Motor neuron (in vitro differentiated cells): Measurements from ENCODE around the gene ADSS1. TPM values are rescaled to one million over a fixed set of nuclear protein-coding genes. Genes with fewer than 3 reads are reported as not detected.

Source experiments
- ATAC-seq, 8 experiments: fragments of 200-7000 bp; cut with Tn5 transposase; replicated peaks in 6 of 8; 2 replicates each; pipeline ENCODE4 v1.8.0; 2021; ENCODE audit warnings: mild to moderate bottlenecking in 8 of 8, moderate library complexity in 8 of 8
- H3K27ac ChIP-seq, 2 donors: fragments of 250-450 bp; sonication (Bioruptor Pico); 2 replicates each; pipeline ENCODE4 v1.9.0; 2021; ENCODE audit warnings: antibody characterized with exemption in 2 of 2, mild to moderate bottlenecking in 2 of 2, moderate library complexity in 1 of 2
- H3K4me1 ChIP-seq, 2 donors: fragments of 250-450 bp; sonication (Bioruptor Pico); replicated peaks in 1 of 2; 2 replicates each; pipeline ENCODE4 v1.6.1; 2021; ENCODE audit warnings: antibody characterized with exemption in 2 of 2, mild to moderate bottlenecking in 2 of 2, moderate library complexity in 1 of 2
- H3K4me3 ChIP-seq, 5 donors: fragments of 250-450 bp; sonication (Bioruptor Pico); 2 replicates each; pipeline ENCODE4 v1.9.0; 2021; ENCODE audit warnings: antibody characterized with exemption in 5 of 5, mild to moderate bottlenecking in 5 of 5, moderate library complexity in 4 of 5
- WGBS, 10 experiments: fragments of 450-650 bp; shearing (Covaris generic); methylation state at CpG; one replicate each; pipeline ENCODE4 v1.0.0; 2022; 5-methylcytosine and 5-hydroxymethylcytosine counted together
- in situ Hi-C, 9 experiments: fragments of 400-800 bp; cut with MboI; loops; one replicate each; pipeline ENCODE4 v1.15.0; 2021; ENCODE audit warnings: low sequenced_read_pairs in 9 of 9, low pct_unique_long_range_greater_than_20kb in 2 of 9; ENCODE audit not compliant: unreplicated experiment in 9 of 9
- total RNA-seq, 8 experiments: library from RNA; unstranded; fragments of 300-600 nt; gene quantifications; 2 replicates each; pipeline versions ENCODE4 v1.2.3 to v1.2.4, GENCODE V29; 2022

Gene ADSS1
- total RNA-seq, 8 experiments from 2014 or later: 2.0 to 13.3 (median 3.1) TPM

GRCh38 chr14:104707608-104708595 lies 16.1 kb upstream of the ADSS1 start:
- in situ Hi-C loops: no loop called here
- no peak overlapping the region for H3K4me3 ChIP-seq
- no peak overlapping the region for H3K27ac ChIP-seq
- H3K4me1 ChIP-seq: peaks cover 0 to 7% of the 10 kb centered on the region in 2 donors
- 20 to 47% methylated on average over 2 to 3 of the region's 34 CpGs; no CpG with 5 or more reads in 8 of the 10 experiments for WGBS, 10 experiments
- ATAC-seq: peak in 7 of 8 experiments; percentile 5 to 32 (median 25)

- Histone ChIP-seq H3K4me3 (no peak overlapping the region), H3K4me1 (peaks cover 0 to 7% of the 10 kb centered on the region in 2 donors), H3K27ac (no peak overlapping the region)
- in situ Hi-C loops: no loop called here
- ATAC-seq: peak; percentile 69 to 88 (median 82)
- 0 to 100% (median 65%) methylated on average over 1 to 8 of the region's 20 CpGs; no CpG with 5 or more reads in 5 of the 10 experiments for WGBS, 10 experiments
These were observed 15.3 kb upstream of the ADSS1 start for GRCh38 chr14:104708606-104709268.

GRCh38 chr14:104709387-104710039 lies 14.5 kb upstream of the ADSS1 start:
- in situ Hi-C loops: no loop called here
- ATAC-seq: no peak
- Histone ChIP-seq H3K4me1 (peaks cover 0 to 7% of the 10 kb centered on the region in 2 donors), H3K27ac (no peak overlapping the region), H3K4me3 (no peak overlapping the region)
- no CpG with 5 or more reads among the region's 18 CpGs for WGBS, 10 experiments

GRCh38 chr14:104710071-104710735 lies 13.8 kb upstream of the ADSS1 start:
- peaks cover 0 to 7% of the 10 kb centered on the region in 2 donors for H3K4me1 ChIP-seq
- no peak overlapping the region for H3K27ac ChIP-seq
- in situ Hi-C loops: no loop called here
- no peak overlapping the region for H3K4me3 ChIP-seq
- WGBS, 10 experiments: 100% methylated on average over 1 to 2 of the region's 34 CpGs; no CpG with 5 or more reads in 7 of the 10 experiments
- no peak for ATAC-seq

- peaks cover 8 to 10% of the 10 kb centered on the region in 2 donors for H3K4me1 ChIP-seq
- in situ Hi-C loops: no loop called here
- no peak for ATAC-seq
- H3K27ac ChIP-seq: no peak overlapping the region
- 20 to 100% (median 89%) methylated on average over 1 to 15 of the region's 40 CpGs; no CpG with 5 or more reads in 6 of the 10 experiments for WGBS, 10 experiments
- H3K4me3 ChIP-seq: no peak overlapping the region
These were observed 10.9 kb upstream of the ADSS1 start for GRCh38 chr14:104712881-104713734.

- in situ Hi-C loops: no loop called here
These were observed 10.0 kb upstream of the ADSS1 start for GRCh38 chr14:104714066-104714465.

GRCh38 chr14:104714681-104715080 lies 9.3 kb upstream of the ADSS1 start:
- WGBS, 10 experiments: 80 to 100% (median 93%) methylated on average over 2 to 4 of the region's 31 CpGs; no CpG with 5 or more reads in 6 of the 10 experiments
- no peak for ATAC-seq
- peaks cover 7 to 8% of the 10 kb centered on the region in 2 donors for H3K4me1 ChIP-seq
- H3K27ac ChIP-seq: no peak overlapping the region
- in situ Hi-C loops: no loop called here
- H3K4me3 ChIP-seq: no peak overlapping the region

More at GRCh38 chr14:104714066-104714465, 10.0 kb upstream of the ADSS1 start:
- no CpG with 5 or more reads among the region's 16 CpGs for WGBS, 10 experiments
- Histone ChIP-seq H3K4me1 (peaks cover 7 to 8% of the 10 kb centered on the region in 2 donors), H3K4me3 (no peak overlapping the region), H3K27ac (no peak overlapping the region)
- ATAC-seq: no peak

- peak in 1 of 8 experiments; percentile 31 for ATAC-seq
- 87 to 97% (median 95%) methylated on average over 6 to 7 of the region's 18 CpGs; no CpG with 5 or more reads in 7 of the 10 experiments for WGBS, 10 experiments
- Histone ChIP-seq H3K4me3 (no peak overlapping the region), H3K4me1 (peaks cover 7 to 8% of the 10 kb centered on the region in 2 donors), H3K27ac (no peak overlapping the region)
- in situ Hi-C loops: no loop called here
These were observed 8.6 kb upstream of the ADSS1 start for GRCh38 chr14:104715416-104715815.

- Histone ChIP-seq H3K27ac (no peak overlapping the region), H3K4me3 (no peak overlapping the region), H3K4me1 (peaks cover 7 to 8% of the 10 kb centered on the region in 2 donors)
- in situ Hi-C loops: no loop called here
- WGBS, 10 experiments: 81 to 100% (median 92%) methylated on average over 1 to 4 of the region's 12 CpGs; no CpG with 5 or more reads in 6 of the 10 experiments
- ATAC-seq: peak in 1 of 8 experiments; percentile 1
These were observed 8.2 kb upstream of the ADSS1 start for GRCh38 chr14:104715871-104716270.

GRCh38 chr14:104717137-104717536 lies 6.9 kb upstream of the ADSS1 start:
- Histone ChIP-seq H3K4me1 (peaks cover 13 to 15% of the 10 kb centered on the region in 2 donors), H3K4me3 (no peak overlapping the region), H3K27ac (no peak overlapping the region)
- ATAC-seq: no peak
- in situ Hi-C loops: no loop called here
- WGBS, 10 experiments: 90 to 100% (median 98%) methylated on average over 1 to 3 of the region's 22 CpGs; no CpG with 5 or more reads in 6 of the 10 experiments

- no peak overlapping the region for H3K27ac ChIP-seq
- no peak overlapping the region for H3K4me3 ChIP-seq
- ATAC-seq: peak in 3 of 8 experiments; percentile 5 to 43 (median 7)
- in situ Hi-C loops: no loop called here
- H3K4me1 ChIP-seq: peaks cover 13 to 20% of the 10 kb centered on the region in 2 donors
- 33 to 67% (median 53%) methylated on average over 1 to 3 of the region's 20 CpGs; no CpG with 5 or more reads in 5 of the 10 experiments for WGBS, 10 experiments
These were observed 6.4 kb upstream of the ADSS1 start for GRCh38 chr14:104717646-104718045.
